Liver (tissue), 9 donors: Measurements from ENCODE around the gene TCHHL1. TPM values are rescaled to one million over a fixed set of nuclear protein-coding genes. Genes with fewer than 3 reads are reported as not detected.

ENCODE experiments used
- DNase-seq: peaks from one replicate; pipeline ENCODE4 v3.0.0-alpha.2; 2017; ENCODE audit warnings: low spot score
- H3K27ac ChIP-seq, 2 donors: one replicate each; pipeline ENCODE4 v1.7.0; 2013; ENCODE audit warnings: inconsistent platforms in 2 of 2, low read length in 2 of 2, control low read depth in 1 of 2, low read depth in 1 of 2, mild to moderate bottlenecking in 1 of 2
- H3K27me3 ChIP-seq, 4 donors: one replicate each; pipeline versions ENCODE4 v1.6.1 to v1.7.0; 2013; ENCODE audit warnings: low read length in 3 of 4, inconsistent platforms in 1 of 4, mild to moderate bottlenecking in 1 of 4, moderate library complexity in 1 of 4; ENCODE audit not compliant: control insufficient read depth in 4 of 4, insufficient read depth in 4 of 4
- H3K36me3 ChIP-seq, 4 donors: one replicate each; pipeline versions ENCODE4 v1.6.1 to v1.7.0; 2013; ENCODE audit warnings: low read length in 3 of 4, mild to moderate bottlenecking in 3 of 4, low read depth in 1 of 4, moderate library complexity in 1 of 4; ENCODE audit not compliant: control insufficient read depth in 4 of 4, insufficient read depth in 3 of 4
- H3K4me1 ChIP-seq, 4 donors: one replicate each; pipeline versions ENCODE4 v1.6.1 to v1.7.0; 2013; ENCODE audit warnings: low read length in 3 of 4, mild to moderate bottlenecking in 3 of 4, moderate library complexity in 1 of 4; ENCODE audit not compliant: control insufficient read depth in 4 of 4, insufficient read depth in 4 of 4
- H3K4me3 ChIP-seq, 3 donors: one replicate each; pipeline versions ENCODE4 v1.6.1 to v1.7.0; 2013; ENCODE audit warnings: low read length in 3 of 3, control low read depth in 1 of 3, low read depth in 1 of 3, mild to moderate bottlenecking in 1 of 3
- H3K9ac ChIP-seq, 2 donors: one replicate each; pipeline ENCODE4 v1.7.0; 2013; ENCODE audit warnings: low read length in 2 of 2, mild to moderate bottlenecking in 2 of 2, moderate library complexity in 2 of 2, control low read depth in 1 of 2, low read depth in 1 of 2
- H3K9me3 ChIP-seq, 4 donors: one replicate each; pipeline versions ENCODE4 v1.6.1 to v1.7.0; 2013; ENCODE audit warnings: low read length in 3 of 4; ENCODE audit not compliant: control insufficient read depth in 4 of 4
- ATF3 ChIP-seq: IDR thresholded peaks from 2 replicates; pipeline ENCODE4 v1.6.1; 2016; ENCODE audit warnings: antibody characterized with exemption
- CTCF ChIP-seq: fragments of 150-350 bp; IDR thresholded peaks from 2 replicates; pipeline ENCODE4 v1.5.1; 2017; ENCODE audit warnings: improper control_type of control experiment, low read depth, low read length; ENCODE audit not compliant: missing input control
- FOXA1 ChIP-seq: IDR thresholded peaks from 2 replicates; pipeline ENCODE4 v1.6.1; 2016; ENCODE audit warnings: antibody characterized with exemption
- FOXA2 ChIP-seq: IDR thresholded peaks from 2 replicates; pipeline ENCODE4 v1.6.1; 2016; ENCODE audit warnings: antibody characterized with exemption
- GABPA ChIP-seq, 2 donors: IDR thresholded peaks in 1 of 2; conservative IDR thresholded peaks in 1 of 2; 2 replicates each; pipeline ENCODE4 v1.6.1; 2016; ENCODE audit warnings: antibody characterized with exemption in 2 of 2, mild to moderate bottlenecking in 1 of 2, moderate library complexity in 1 of 2
- HNF4G ChIP-seq: IDR thresholded peaks from 2 replicates; pipeline ENCODE4 v1.6.1; 2016; ENCODE audit warnings: antibody characterized with exemption
- JUND ChIP-seq, 2 donors: IDR thresholded peaks; 2 replicates each; pipeline ENCODE4 v1.6.1; 2016; ENCODE audit warnings: antibody characterized with exemption in 2 of 2
- MAX ChIP-seq: IDR thresholded peaks from 2 replicates; pipeline ENCODE4 v1.6.1; 2016; ENCODE audit warnings: antibody characterized with exemption
- NR2F2 ChIP-seq: IDR thresholded peaks from 2 replicates; pipeline ENCODE4 v1.6.1; 2016; ENCODE audit warnings: antibody characterized with exemption
- RAD21 ChIP-seq, 2 donors: IDR thresholded peaks; 2 replicates each; pipeline ENCODE4 v1.6.1; 2016; ENCODE audit warnings: antibody characterized with exemption in 2 of 2, mild to moderate bottlenecking in 2 of 2
- RXRA ChIP-seq, 2 donors: IDR thresholded peaks; 2 replicates each; pipeline ENCODE4 v1.6.1; 2017 to 2018; ENCODE audit warnings: antibody characterized with exemption in 2 of 2, mild to moderate bottlenecking in 1 of 2
- SP1 ChIP-seq: IDR thresholded peaks from 2 replicates; pipeline ENCODE4 v1.6.1; 2018; ENCODE audit warnings: antibody characterized with exemption, mild to moderate bottlenecking
- TAF1 ChIP-seq: conservative IDR thresholded peaks from 2 replicates; pipeline ENCODE4 v1.6.1; 2016; ENCODE audit warnings: antibody characterized with exemption, mild to moderate bottlenecking
- YY1 ChIP-seq: IDR thresholded peaks from 2 replicates; pipeline ENCODE4 v1.6.1; 2016; ENCODE audit warnings: antibody characterized with exemption, mild to moderate bottlenecking
- WGBS: extraction: QIAGEN DNeasy Blood & Tissue Kit; methylation state at CpG from one replicate; pipeline ENCODE4 v1.1.7; 2013; 5-methylcytosine and 5-hydroxymethylcytosine counted together
- polyA plus RNA-seq, 2 donors: library from polyadenylated mRNA; stranded (reverse) in 1 of 2; unstranded in 1 of 2; fragments of 200-250 nt in 1 of 2; fragments of >200 nt in 1 of 2; fragmentation: Nextera tagmentation in 1 of 2; extraction: Ambion mirVana in 1 of 2; gene quantifications; one replicate each; pipeline versions ENCODE4 v1.2.1 to v1.2.3, GENCODE V29; 2013 to 2015
- total RNA-seq, 2 donors: library from RNA; depleted of rRNA; stranded (reverse); fragments of >200 nt; gene quantifications; one replicate each; pipeline ENCODE4 v1.2.3, GENCODE V29; 2014
- TF ChIP-seq, protein P1 (sequence below): IDR thresholded peaks from 2 replicates; pipeline ENCODE4 v1.6.1; 2016; ENCODE audit warnings: antibody characterized with exemption, mild to moderate bottlenecking
- donor health status: healthy.
- donor health status: healthy.
- donor health status: healthy.
- donor health status: healthy.
- donor health status: healthy.

The TCHHL1 gene
- total and polyA plus RNA-seq, 4 donors = not detected

DNA sequence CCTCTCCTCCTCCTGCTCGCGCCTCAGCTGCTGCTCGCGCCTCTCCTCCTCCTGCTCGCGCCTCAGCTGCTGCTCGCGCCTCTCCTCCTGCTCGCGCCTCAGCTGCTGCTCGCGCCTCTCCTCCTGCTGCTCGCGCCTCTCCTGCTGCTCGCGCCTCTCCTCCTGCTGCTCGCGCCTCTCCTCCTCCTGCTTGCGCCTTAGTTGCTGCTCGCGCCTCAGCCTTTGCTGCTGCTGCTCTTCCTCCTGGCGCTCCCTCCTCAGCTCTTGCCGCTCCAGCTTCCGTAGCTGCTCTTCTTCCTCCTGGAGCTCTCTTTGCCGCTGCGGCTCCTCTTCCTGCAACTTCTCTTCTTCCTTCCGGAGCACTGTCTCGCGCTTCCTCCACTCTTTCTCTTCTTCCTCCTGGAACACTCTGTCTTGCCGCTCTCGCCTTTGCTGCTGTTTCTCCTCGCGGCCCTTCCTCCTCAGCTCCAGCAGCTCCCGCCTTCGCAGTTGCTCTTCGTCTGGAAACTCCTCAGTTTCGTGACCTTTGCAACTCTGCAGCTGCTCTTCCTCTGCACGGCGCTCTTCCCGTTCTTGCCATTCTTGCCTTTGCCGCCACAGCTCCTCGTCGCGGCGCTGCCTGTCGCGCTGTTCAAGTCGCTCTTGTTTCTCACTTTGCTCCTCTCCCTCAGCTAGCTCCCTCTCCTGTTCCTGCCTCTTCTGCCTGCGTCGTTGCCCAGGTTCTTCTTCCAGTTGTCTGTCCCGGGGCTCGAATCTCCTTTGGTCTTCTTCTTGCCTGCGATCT, 23.4 kb upstream of the TCHHL1 start:
- WGBS = 2% methylated on average over 53 of the region's 53 CpGs
- H3K4me1 ChIP-seq = peaks cover 4 to 49% (median 37%) of the 10 kb centered on the region in 4 donors
- no peak overlapping the region for H3K4me3 ChIP-seq
- no peak overlapping the region for H3K27ac ChIP-seq
- no peaks in the 10 kb centered on the region for H3K9me3 ChIP-seq
- H3K36me3 ChIP-seq = no peaks in the 10 kb centered on the region
- peaks cover 0 to 29% (median 17%) of the 10 kb centered on the region in 4 donors for H3K27me3 ChIP-seq
- H3K9ac ChIP-seq = no peak overlapping the region
- TF ChIP-seq CTCF (no peak), FOXA1 (no peak), FOXA2 (no peak), ATF3 (no peak), MAX (no peak), RAD21 (IDR thresholded peaks at IDR 0.05) (no peak), NR2F2 (no peak)
- TF ChIP-seq, protein P1, sequence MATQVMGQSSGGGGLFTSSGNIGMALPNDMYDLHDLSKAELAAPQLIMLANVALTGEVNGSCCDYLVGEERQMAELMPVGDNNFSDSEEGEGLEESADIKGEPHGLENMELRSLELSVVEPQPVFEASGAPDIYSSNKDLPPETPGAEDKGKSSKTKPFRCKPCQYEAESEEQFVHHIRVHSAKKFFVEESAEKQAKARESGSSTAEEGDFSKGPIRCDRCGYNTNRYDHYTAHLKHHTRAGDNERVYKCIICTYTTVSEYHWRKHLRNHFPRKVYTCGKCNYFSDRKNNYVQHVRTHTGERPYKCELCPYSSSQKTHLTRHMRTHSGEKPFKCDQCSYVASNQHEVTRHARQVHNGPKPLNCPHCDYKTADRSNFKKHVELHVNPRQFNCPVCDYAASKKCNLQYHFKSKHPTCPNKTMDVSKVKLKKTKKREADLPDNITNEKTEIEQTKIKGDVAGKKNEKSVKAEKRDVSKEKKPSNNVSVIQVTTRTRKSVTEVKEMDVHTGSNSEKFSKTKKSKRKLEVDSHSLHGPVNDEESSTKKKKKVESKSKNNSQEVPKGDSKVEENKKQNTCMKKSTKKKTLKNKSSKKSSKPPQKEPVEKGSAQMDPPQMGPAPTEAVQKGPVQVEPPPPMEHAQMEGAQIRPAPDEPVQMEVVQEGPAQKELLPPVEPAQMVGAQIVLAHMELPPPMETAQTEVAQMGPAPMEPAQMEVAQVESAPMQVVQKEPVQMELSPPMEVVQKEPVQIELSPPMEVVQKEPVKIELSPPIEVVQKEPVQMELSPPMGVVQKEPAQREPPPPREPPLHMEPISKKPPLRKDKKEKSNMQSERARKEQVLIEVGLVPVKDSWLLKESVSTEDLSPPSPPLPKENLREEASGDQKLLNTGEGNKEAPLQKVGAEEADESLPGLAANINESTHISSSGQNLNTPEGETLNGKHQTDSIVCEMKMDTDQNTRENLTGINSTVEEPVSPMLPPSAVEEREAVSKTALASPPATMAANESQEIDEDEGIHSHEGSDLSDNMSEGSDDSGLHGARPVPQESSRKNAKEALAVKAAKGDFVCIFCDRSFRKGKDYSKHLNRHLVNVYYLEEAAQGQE = no peak
- DNase-seq = no peak

GRCh38 chr1:152111515-152111968, 22.7 kb upstream of the TCHHL1 start:
- Histone ChIP-seq H3K36me3 (no peaks in the 10 kb centered on the region), H3K9ac (no peak overlapping the region), H3K27ac (no peak overlapping the region), H3K9me3 (no peaks in the 10 kb centered on the region), H3K27me3 (peaks cover 0 to 27% (median 16%) of the 10 kb centered on the region in 4 donors), H3K4me3 (peak overlapping the region in 2 of 3 donors; percentile 5 to 37), H3K4me1 (peaks cover 4 to 49% (median 37%) of the 10 kb centered on the region in 4 donors)
- WGBS = 1% methylated on average over 44 of the region's 44 CpGs
- TF ChIP-seq TAF1 (no peak), FOXA2 (no peak), ATF3 (no peak), RAD21 (IDR thresholded peaks at IDR 0.05) (no peak), RXRA (IDR thresholded peaks at IDR 0.05) (no peak), MAX (no peak), YY1 (no peak), HNF4G (no peak), JUND (IDR thresholded peaks at IDR 0.05) (no peak), SP1 (no peak), GABPA (IDR thresholded peaks at IDR 0.05 in 1 of 2, conservative IDR thresholded peaks at IDR 0.05 in 1 of 2) (no peak)
- TF ChIP-seq, protein P1 = no peak
- DNase-seq = no peak
